Left kidney (tissue), 2 donors: ENCODE data around the gene DPP6. TPM values are rescaled to one million over a fixed set of nuclear protein-coding genes. Genes with fewer than 3 reads are reported as not detected.

Experiments
- DNase-seq: peaks from one replicate; pipeline ENCODE4 v3.0.0-alpha.2; 2013
- polyA plus RNA-seq: library from polyadenylated mRNA; unstranded; fragments of 120-200 nt; gene quantifications from one replicate; pipeline ENCODE4 v1.2.1, GENCODE V29; 2013; ENCODE audit not compliant: insufficient read length

DPP6 gene
- polyA plus RNA-seq, 1 donor, result 44.9 TPM

DNA sequence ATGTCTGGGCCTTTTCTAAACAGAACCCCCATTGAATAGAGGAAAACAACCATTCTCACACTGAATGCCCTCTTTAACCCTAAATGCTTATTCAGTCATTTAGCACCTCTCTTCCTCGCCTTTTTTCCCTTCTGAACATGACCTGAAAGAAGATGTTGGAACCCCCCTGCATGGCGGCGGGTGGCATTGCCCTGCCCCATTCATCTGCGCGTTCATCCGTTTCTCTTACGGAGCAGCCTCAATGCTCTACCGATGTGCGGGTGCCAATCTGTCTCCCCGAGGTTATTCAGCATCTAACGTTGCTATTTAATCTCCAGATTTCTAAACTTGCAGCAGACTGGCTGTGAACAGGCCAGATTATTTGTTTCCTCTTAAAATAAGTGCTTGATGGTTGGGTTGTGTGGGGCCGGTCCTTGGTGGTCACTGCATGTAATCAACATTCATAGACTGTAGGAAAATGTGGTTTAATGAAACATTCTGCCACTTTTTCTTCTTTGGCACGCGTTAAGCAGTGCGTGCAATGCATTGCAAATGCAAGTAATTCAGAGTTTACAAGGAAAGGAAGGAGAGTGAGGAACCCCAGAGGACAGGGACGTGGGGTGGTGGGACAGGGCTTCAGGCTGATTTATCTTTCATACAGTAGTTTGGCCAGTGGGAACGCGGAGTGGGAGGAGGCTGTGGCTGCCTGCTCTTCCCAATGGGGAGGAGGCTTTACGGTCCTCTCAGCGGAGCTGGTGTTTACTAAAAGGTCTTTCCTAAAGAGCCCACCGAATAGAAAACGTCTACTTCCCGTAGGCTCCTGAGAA lies 286.7 kb downstream of the DPP6 start:
- DNase-seq, result no peak

GRCh38 chr7:154342971-154343633 lies 290.9 kb downstream of the DPP6 start:
- DNase-seq, result no peak

DNA sequence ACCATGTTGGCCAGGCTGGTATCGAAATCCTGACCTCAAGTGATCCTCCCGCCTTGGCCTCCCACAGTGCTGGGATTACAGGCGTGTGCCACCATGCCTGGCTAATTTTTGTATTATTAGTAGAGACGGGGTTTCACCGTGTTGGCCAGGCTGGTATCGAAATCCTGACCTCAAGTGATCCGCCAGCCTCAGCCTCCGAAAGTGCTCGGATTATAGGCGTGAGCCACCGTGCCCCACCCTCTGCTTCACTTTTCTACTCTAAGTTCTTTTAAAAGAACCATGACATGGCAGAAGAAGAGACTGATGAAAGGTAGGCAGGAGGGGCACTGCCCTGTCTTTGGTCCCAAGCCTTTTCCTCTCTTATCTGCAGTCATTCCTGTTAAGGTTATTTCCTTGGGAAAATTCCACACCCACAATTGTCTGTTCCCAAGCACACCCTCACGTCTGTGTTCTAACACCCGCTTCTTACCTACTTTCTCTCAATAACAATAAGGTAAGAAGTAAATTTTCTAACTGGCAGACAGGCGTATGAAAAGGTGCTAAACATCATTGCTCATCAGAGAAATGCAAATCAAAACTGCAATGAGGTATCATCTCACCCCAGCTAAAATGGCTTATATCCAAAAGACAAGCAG lies 291.7 kb downstream of the DPP6 start:
- DNase-seq, result no peak

DNA sequence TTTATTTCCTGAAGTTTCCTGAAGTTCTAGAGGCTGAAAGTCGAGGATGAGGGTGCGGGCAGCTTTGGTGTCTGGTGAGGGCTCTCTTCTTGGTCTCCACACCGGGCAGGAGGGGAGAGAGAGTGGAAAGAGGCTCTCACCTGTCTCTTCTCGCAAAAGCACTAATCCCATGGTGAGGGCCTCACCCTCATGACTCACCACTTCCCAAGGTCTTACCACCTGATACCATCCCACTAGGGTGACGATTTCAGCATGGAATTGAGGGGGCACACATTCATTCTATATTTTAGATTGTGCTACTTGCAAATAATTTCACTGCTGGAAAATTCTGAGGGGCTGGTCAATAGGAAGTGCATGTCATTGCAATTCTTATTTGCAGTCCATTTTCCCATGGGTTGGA lies 292.9 kb downstream of the DPP6 start:
- DNase-seq, result no peak

DNA sequence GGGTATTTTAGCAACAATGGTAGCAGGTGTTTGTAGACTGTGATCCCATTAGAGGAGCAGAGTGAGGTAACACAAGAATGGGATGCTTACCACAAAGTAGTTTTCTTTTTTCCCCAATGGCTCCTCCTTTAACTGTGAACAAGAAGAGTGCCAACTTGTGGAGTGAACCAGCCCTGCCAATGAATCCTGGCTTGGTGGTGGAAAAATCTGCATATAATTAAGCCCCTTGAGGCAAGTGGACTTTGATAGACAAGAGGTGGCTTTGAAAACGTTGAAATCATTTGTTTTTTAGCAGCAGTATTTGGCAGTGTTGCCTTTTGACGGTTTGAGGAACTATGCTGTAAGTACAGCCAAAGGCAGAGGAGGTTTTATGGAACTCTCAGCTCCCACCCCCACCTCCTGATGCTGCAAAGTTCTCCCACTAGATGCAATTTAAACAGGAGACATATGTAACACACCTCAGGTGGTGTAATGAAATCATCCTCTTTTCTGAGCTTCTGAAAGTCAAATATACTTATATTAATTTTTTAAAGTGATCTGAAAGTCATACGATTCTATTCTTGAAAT lies 295.6 kb downstream of the DPP6 start:
- no peak for DNase-seq

GRCh38 chr7:154350892-154351291 lies 298.7 kb downstream of the DPP6 start:
- no peak for DNase-seq

DNA sequence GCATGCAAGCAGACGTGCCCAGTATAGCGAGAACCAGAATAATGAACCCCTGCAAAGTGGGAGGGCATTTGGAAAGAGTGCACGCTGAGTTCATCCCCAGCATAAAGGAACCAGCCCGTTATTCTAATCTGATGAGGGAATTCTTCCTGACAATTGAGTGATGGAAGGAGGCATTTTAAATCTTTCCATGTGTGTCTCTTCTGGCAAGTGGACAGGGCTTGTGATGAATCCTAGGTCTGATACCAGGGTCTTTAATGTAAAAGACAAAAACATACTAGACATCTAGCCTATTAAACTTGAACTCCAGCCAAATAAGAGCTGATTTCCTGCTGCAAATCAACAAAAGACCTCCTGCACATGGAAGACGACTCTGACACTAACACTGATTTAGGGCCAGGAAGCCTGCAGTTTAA lies 301.2 kb downstream of the DPP6 start:
- DNase-seq, result no peak

DNA sequence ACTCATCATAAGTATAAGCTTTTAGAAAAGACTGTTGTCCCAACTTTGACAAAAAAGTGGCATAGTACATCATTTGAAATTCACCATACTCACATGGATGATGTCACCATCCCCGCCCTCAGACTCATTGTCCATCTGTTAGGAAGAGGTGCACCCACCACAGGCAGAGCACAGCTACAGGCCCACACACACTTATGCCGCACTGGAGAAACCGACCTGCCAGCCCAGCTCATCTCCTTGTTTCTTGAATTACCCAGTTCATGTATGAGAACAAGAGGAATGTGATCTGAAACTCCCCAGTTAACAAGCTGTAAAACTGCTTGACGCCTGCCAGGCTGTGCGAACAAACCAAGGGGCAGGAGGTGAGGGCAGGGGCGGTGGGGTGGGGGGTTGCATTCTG lies 312.0 kb downstream of the DPP6 start:
- no peak for DNase-seq

DNA sequence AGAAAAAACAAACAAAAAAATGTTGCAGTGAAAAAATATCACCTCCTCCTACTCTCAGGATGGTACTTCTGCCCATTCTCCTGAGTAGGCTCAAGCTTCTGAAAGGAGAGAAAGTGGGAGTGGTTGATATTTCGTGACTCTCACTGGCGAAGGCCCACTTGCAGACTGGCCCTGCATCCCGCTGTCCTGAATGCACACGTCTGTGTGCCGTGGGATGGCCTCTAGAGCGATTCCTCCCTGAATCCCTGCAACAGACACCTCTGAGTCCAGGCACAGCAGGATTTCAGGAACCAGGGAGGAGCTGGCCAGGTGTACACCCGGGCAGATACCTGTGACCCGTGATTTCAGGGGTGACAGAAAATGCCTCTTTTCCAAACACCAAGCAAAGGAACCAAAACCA lies 319.2 kb downstream of the DPP6 start:
- DNase-seq, result no peak

DNA sequence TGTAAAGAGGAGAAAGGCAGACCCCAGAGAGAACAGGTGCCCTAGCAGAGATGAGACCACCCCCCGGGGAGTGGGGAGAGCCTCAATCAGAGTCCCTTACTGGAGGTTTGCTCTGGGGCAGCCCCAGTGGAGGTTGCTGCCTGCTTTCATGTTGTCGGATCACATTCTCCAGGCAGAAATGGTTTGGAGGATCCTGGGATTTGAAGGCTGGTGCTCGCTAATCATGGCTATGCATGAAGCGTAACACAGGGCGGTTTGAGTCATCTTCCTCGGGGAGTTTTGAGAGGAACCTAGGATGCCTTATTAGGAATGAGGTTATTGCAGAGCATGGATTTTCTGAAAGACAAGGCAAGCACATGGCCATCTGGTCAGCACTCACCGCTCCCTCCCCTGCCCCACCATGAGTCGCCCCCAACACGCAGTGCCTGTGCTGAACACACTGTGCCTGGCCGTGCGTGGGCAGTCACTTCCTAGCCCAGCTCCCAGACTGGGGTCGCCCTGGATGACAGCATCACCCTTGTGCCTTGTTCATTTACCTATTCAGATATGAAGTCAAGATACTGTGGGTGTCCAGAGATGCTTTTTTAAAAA lies 319.9 kb downstream of the DPP6 start:
- DNase-seq, result no peak

DNA sequence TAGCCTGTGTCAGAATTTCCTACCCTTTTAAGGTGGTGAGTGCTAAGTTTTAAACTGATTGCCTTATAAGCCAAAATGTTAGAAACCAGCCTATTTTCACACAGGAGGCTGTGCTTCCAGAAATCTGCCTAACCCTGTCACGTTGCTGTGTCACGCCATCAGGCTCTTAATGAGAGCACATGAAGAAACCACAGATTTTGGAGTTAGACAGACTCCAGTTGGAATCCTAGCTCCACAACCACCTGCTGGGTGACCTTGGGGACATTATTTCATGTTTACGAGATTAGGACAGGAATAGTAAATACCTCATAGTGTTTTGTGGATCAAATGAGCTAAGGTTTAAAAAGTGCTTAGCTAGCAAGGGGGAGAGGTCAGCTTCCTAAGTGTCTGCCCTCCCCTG lies 321.8 kb downstream of the DPP6 start:
- peak; percentile 47 for DNase-seq

GRCh38 chr7:154375956-154376355 lies 323.8 kb downstream of the DPP6 start:
- no peak for DNase-seq

- DNase-seq, result no peak
Observed at GRCh38 chr7:154380771-154381170, 328.6 kb downstream of the DPP6 start.

GRCh38 chr7:154383045-154383444 lies 330.8 kb downstream of the DPP6 start:
- DNase-seq, result no peak

DNA sequence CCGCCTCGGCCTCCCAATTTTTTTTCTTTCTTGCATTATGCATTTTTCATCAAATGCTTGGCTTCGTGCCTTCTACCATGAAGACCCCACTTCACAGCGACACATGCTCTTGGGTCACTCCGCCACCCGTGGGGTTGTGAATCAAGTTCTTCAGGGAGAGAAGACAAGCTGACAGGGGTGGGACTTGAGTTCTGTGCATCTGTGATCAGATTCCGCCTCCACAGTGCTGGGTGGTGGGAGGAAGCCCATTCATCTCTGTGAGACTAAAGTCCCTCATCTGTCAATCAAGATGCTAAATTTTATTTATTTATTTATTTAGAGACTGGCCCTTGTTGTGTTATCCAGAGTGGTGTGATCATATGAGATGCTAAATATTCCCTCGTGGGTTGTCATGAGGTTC lies 333.0 kb downstream of the DPP6 start:
- no peak for DNase-seq

DNA sequence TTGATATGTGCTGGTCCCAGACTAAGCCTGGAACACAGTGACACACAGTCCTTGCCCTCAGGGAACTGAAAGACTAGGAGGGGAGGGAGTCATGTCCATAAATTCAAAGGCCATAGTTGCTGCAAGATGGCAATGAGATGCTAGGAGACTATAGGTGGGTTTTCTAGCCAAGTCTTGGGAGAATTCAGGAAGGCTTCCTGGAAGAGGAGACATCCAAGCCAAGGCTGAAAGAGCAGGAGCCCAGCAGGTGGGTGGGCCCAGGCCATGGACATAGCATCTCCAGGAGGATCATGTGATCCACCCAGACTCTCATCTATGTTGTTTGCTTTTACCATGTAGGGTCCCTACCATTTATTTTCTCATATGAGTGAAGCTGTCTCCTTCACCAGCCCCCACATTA lies 335.1 kb downstream of the DPP6 start:
- DNase-seq, result no peak

DNA sequence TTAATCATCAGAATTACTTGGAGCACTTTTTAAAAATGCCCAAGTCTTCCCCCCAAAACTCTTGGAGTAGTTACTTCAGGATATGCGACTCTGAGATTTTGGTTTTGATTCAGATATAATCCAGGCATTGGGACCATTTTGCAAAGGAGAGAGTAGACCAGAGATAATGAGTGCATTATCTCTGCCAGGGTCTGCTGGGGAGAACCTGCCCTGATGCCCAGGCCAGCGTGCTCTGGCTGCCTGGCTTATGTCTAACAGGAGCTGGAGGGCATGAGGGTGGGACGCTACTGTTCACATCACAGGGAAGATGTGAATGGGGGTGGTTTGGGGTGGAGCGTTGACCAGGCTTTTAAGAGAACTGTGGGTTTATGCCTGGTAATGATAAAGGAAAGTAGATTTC lies 336.2 kb downstream of the DPP6 start:
- DNase-seq, result no peak

- DNase-seq, result no peak
Observed at GRCh38 chr7:154388999-154389398, 336.8 kb downstream of the DPP6 start.

DNA sequence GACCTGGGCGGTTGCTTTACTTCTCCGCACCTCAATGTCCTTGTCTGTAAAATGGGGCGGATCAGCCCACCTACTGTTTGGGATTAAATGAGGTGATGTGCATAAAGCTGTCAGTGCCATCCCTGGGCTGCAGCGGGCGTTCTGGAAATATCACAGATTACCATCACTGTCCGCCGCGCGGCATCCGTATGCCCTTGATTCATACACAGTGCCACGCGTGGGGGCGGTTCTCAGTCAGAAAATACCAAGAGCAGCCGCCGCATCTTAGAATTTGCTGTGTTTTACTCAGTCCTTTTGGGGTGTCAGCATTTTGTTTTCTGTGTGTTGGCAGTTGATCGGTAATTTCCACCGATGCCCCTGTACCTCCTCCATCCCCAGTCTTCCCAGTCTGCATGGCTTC lies 338.8 kb downstream of the DPP6 start:
- no peak for DNase-seq

GRCh38 chr7:154394804-154395203 lies 342.6 kb downstream of the DPP6 start:
- DNase-seq, result no peak

DNA sequence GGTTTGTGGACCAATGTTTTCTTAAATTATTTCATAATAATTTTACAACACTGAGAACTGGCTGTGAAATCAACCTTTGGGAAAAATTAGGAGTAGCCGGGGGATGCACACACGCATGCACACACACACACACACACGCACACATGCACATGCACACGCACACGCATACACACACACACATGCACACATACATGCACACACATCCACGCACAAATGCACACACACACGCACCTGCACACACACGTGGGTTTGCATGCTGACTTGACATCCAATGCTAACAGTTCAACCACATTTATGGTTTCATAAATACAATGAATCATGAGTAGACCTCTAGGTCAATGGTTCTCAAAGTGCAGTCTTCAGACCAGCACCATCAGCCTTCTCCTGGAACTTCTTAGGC lies 354.1 kb downstream of the DPP6 start:
- no peak for DNase-seq

GRCh38 chr7:154409703-154410311 lies 357.6 kb downstream of the DPP6 start:
- peak; percentile 78 for DNase-seq
